HCT116 (cell line): ENCODE results near the gene SAMD13. TPM values are rescaled to one million over a fixed set of nuclear protein-coding genes. Genes with fewer than 3 reads are reported as not detected.

Source experiments
- ATAC-seq: fragments of 200-7000 bp; cut with Tn5 transposase; 2 replicates; pipeline ENCODE4 v1.9.1; 2020; ENCODE audit warnings: mild to moderate bottlenecking, moderate library complexity
- BruUV-seq: library from RNA; stranded (reverse); fragments of 400-500 nt; replicated peaks from 2 replicates; lab custom pipeline; 2021; lab: Mats Ljungman, UMichigan
- CTCF ChIA-PET: fragments of 300-600 bp; sonication (Branson Sonifier 250); formaldehyde crosslinking; loops from one replicate; lab custom pipeline; 2021; ENCODE audit warnings: antibody characterized with exemption; lab: Charles Lee
- POLR2A ChIA-PET: fragments of 300-600, 350-600 bp; sonication (Branson Sonifier 250); formaldehyde crosslinking; loops from one replicate; lab custom pipeline; 2021; ENCODE audit warnings: antibody characterized with exemption; lab: Charles Lee
- RAD21 ChIA-PET, 2 experiments: fragments of 300-600 bp; sonication (Branson Sonifier 250); formaldehyde crosslinking; loops; one replicate each; lab custom pipeline; 2023; ENCODE audit warnings: low total read pairs in 2 of 2; ENCODE audit not compliant: uncharacterized antibody in 2 of 2, unreplicated experiment in 2 of 2, low non-redundant PET in 1 of 2; lab: Charles Lee
- DNase-seq: peaks from one replicate; pipeline ENCODE4 v3.0.0-alpha.2; 2010; ENCODE audit warnings: low read depth, low spot score
- H2AFZ ChIP-seq: fragments of 200-600 bp; shearing (Covaris generic), sonication (generic); 2 replicates; pipeline ENCODE4 v1.6.1; 2017; ENCODE audit warnings: low read depth, mixed run types, mixed read lengths, antibody characterized with exemption, low read length; ENCODE audit not compliant: poor library complexity, severe bottlenecking
- H3K27ac ChIP-seq: 2 replicates; pipeline ENCODE4 v1.5.1; 2012; ENCODE audit warnings: low read depth, low read length
- H3K27me3 ChIP-seq: fragments of 200-600 bp; sonication (generic); 2 replicates; pipeline ENCODE4 v1.6.1; 2016; ENCODE audit warnings: mixed run types, low read length, mixed read lengths; ENCODE audit not compliant: insufficient read depth
- H3K36me3 ChIP-seq, 2 experiments: fragments of 200-500 bp in 1 of 2; fragments of 200-600 bp in 1 of 2; sonication (Bioruptor generic) in 1 of 2; sonication (generic) in 1 of 2; 2 replicates each; pipeline versions ENCODE4 v1.5.1 to v1.6.1; 2014 to 2016; ENCODE audit warnings: low read length in 2 of 2, inconsistent platforms in 1 of 2, mixed read lengths in 1 of 2, mixed run types in 1 of 2; ENCODE audit not compliant: insufficient read depth in 2 of 2, control insufficient read depth in 1 of 2
- H3K4me1 ChIP-seq, 2 experiments: fragments of 200-600 bp in 1 of 2; sonication (generic) in 1 of 2; 2 replicates each; pipeline versions ENCODE4 v1.5.1 to v1.6.1; 2012 to 2017; ENCODE audit warnings: low read length in 2 of 2, inconsistent platforms in 1 of 2, mild to moderate bottlenecking in 1 of 2, mixed read lengths in 1 of 2, mixed run types in 1 of 2, moderate library complexity in 1 of 2; ENCODE audit not compliant: insufficient read depth in 2 of 2, control insufficient read depth in 1 of 2
- H3K4me2 ChIP-seq: fragments of 200-600 bp; sonication (generic); 2 replicates; pipeline ENCODE4 v1.6.1; 2017; ENCODE audit warnings: mixed run types, low read length, mixed read lengths
- H3K4me3 ChIP-seq, 2 experiments: fragments of 200-600 bp in 1 of 2; sonication (generic) in 1 of 2; replicated peaks in 1 of 2; 2 replicates each; pipeline ENCODE4 v1.5.1; 2011 to 2016; ENCODE audit warnings: low read length in 2 of 2, control low read depth in 1 of 2, low read depth in 1 of 2, mild to moderate bottlenecking in 1 of 2, mixed read lengths in 1 of 2, mixed run types in 1 of 2
- H3K79me2 ChIP-seq: fragments of 200-600 bp; sonication (generic); 2 replicates; pipeline ENCODE4 v1.6.1; 2017; ENCODE audit warnings: mild to moderate bottlenecking, mixed run types, low read length, moderate library complexity, mixed read lengths; ENCODE audit not compliant: insufficient read depth
- H3K9ac ChIP-seq: fragments of 200-600 bp; sonication (generic); 2 replicates; pipeline ENCODE4 v1.6.1; 2016; ENCODE audit warnings: low read length, mixed read lengths
- H3K9me2 ChIP-seq: fragments of 200-600 bp; sonication (generic), shearing (Covaris generic); 2 replicates; pipeline ENCODE4 v1.6.1; 2017; ENCODE audit warnings: mixed run types, mild to moderate bottlenecking, moderate library complexity; ENCODE audit not compliant: insufficient read depth
- H3K9me3 ChIP-seq, 2 experiments: fragments of 200-500 bp in 1 of 2; fragments of 200-600 bp in 1 of 2; sonication (Bioruptor generic) in 1 of 2; sonication (generic) in 1 of 2; 2 replicates each; pipeline ENCODE4 v1.6.1; 2014 to 2017; ENCODE audit warnings: low read length in 2 of 2, mixed read lengths in 2 of 2, inconsistent platforms in 1 of 2, low read depth in 1 of 2, mild to moderate bottlenecking in 1 of 2, mixed run types in 1 of 2, moderate library complexity in 1 of 2; ENCODE audit not compliant: control insufficient read depth in 1 of 2, insufficient read depth in 1 of 2
- H4K20me1 ChIP-seq: fragments of 200-600 bp; sonication (generic), shearing (Covaris generic); 2 replicates; pipeline ENCODE4 v1.6.1; 2017; ENCODE audit warnings: mixed run types, mild to moderate bottlenecking, moderate library complexity; ENCODE audit not compliant: insufficient read depth
- CEBPB ChIP-seq: IDR thresholded peaks from 2 replicates; pipeline ENCODE4 v1.6.1; 2012; ENCODE audit warnings: low read depth
- CTCF ChIP-seq, 3 experiments: fragments of 200-600 bp in 1 of 3; sonication (generic) in 1 of 3; IDR thresholded peaks in 2 of 3; conservative IDR thresholded peaks in 1 of 3; 2 replicates each; pipeline ENCODE4 v1.5.1; 2012 to 2017; ENCODE audit warnings: low read depth in 2 of 3, low read length in 2 of 3, antibody characterized with exemption in 1 of 3, borderline replicate concordance in 1 of 3, control low read depth in 1 of 3, mild to moderate bottlenecking in 1 of 3, mixed read lengths in 1 of 3, mixed run types in 1 of 3, moderate library complexity in 1 of 3; ENCODE audit not compliant: insufficient read depth in 1 of 3
- ELF1 ChIP-seq: IDR thresholded peaks from 2 replicates; pipeline ENCODE4 v1.6.1; 2012; ENCODE audit warnings: low read depth, borderline replicate concordance
- EZH2 ChIP-seq: fragments of 200-600 bp; sonication (generic); IDR thresholded peaks from 2 replicates; pipeline ENCODE4 v1.6.1; 2017; ENCODE audit warnings: antibody characterized with exemption, mixed run types
- EZH2phosphoT487 ChIP-seq: fragments of 200-600 bp; IDR thresholded peaks from 2 replicates; pipeline ENCODE4 v1.6.1; 2018; ENCODE audit warnings: antibody characterized with exemption, borderline replicate concordance
- JUND ChIP-seq: IDR thresholded peaks from 2 replicates; pipeline ENCODE4 v1.6.1; 2012
- MAX ChIP-seq: IDR thresholded peaks from 2 replicates; pipeline ENCODE4 v1.6.1; 2012
- POLR2A ChIP-seq: IDR thresholded peaks from 2 replicates; pipeline ENCODE4 v1.7.0; 2011; ENCODE audit warnings: borderline replicate concordance; ENCODE audit not compliant: insufficient read depth, insufficient read length; ENCODE audit errors: extremely low read depth
- POLR2AphosphoS5 ChIP-seq: IDR thresholded peaks from 2 replicates; pipeline ENCODE4 v1.6.1; 2011; ENCODE audit warnings: mild to moderate bottlenecking, low read depth, low read length, moderate library complexity
- SP1 ChIP-seq: IDR thresholded peaks from 2 replicates; pipeline ENCODE4 v1.6.1; 2012; ENCODE audit warnings: low read depth
- SRF ChIP-seq: IDR thresholded peaks from 2 replicates; pipeline ENCODE4 v1.6.1; 2012; ENCODE audit warnings: low read depth
- YY1 ChIP-seq: IDR thresholded peaks from 2 replicates; pipeline ENCODE4 v1.6.1; 2011; ENCODE audit warnings: low read length, low read depth, moderate library complexity, mild to moderate bottlenecking; ENCODE audit not compliant: insufficient replicate concordance; ENCODE audit errors: extremely low read depth
- ZNF274 ChIP-seq: fragments of 200-500 bp; sonication (Bioruptor generic); IDR thresholded peaks from 2 replicates; pipeline ENCODE4 v1.6.1; 2014; ENCODE audit warnings: mild to moderate bottlenecking, low read depth, low read length, inconsistent platforms
- intact Hi-C: fragments of 100-400 bp; cut with micrococcal nuclease; formaldehyde crosslinking; loops from 2 replicates; pipeline ENCODE4 v1.10.0; 2022
- total RNA-seq: library from RNA; stranded (reverse); gene quantifications from one replicate; pipeline ENCODE4 v1.2.1, GENCODE V29; 2021; ENCODE audit not compliant: unreplicated experiment

SAMD13 gene
- total RNA-seq, 1 experiment from 2014 or later = 14.9 TPM

- DNase-seq (no peak), ATAC-seq (no peak)
- H3K9ac ChIP-seq = no peak overlapping the region
- H3K4me3 ChIP-seq = no peak overlapping the region
- H3K79me2 ChIP-seq = peaks cover 10% of the 10 kb centered on the region; the same call in 1 of the 2 replicates
- H3K27ac ChIP-seq = no peak overlapping the region
- no peaks in the 10 kb centered on the region for H3K27me3 ChIP-seq
- ChIA-PET CTCF (no interaction called here), POLR2A (no interaction called here), RAD21 (interaction anchor here in 1 of 2 experiments (0.7 kb wide), 1 partner anchor 68 kb away, joined by 3 read pairs; no protein-coding TSS in a partner anchor)
- peaks cover 0 to 12% of the 10 kb centered on the region in 2 experiments; a peak in 1 of 4 replicates for H3K9me3 ChIP-seq
- TF ChIP-seq ELF1 (no peak), SP1 (no peak), POLR2AphosphoS5 (no peak), ZNF274 (no peak), POLR2A (no peak), EZH2phosphoT487 (no peak), MAX (no peak), EZH2 (no peak), CEBPB (no peak), YY1 (no peak), CTCF (IDR thresholded peaks at IDR 0.05 in 2 of 3, conservative IDR thresholded peaks at IDR 0.05 in 1 of 3; ENCODE audit: borderline replicate concordance in 1 of 3, insufficient read depth in 1 of 3, low read depth in 2 of 3, low read length in 2 of 3) (no peak), SRF (no peak), JUND (no peak)
- H2AFZ ChIP-seq = no peak overlapping the region
- H3K9me2 ChIP-seq = no peaks in the 10 kb centered on the region
- intact Hi-C loops = loop anchor here (2.0 to 5.0 kb wide), 3 partner anchors 20 to 122 kb away; no protein-coding TSS in a partner anchor
- H3K4me1 ChIP-seq = peaks cover 6 to 30% of the 10 kb centered on the region in 2 experiments
- H4K20me1 ChIP-seq = no peaks in the 10 kb centered on the region
- H3K36me3 ChIP-seq = peaks cover 0 to 10% of the 10 kb centered on the region in 2 experiments; a peak in 1 of 4 replicates
- no TSS peak for BruUV-seq
- no peak overlapping the region for H3K4me2 ChIP-seq
Measured at GRCh38 chr1:84294751-84295150, 6.8 kb upstream of the SAMD13 start.
